ENCODE results near the gene TNFRSF13B. TPM values are rescaled to one million over a fixed set of nuclear protein-coding genes. Genes with fewer than 3 reads are reported as not detected.

The TNFRSF13B gene
- total RNA-seq, 1 donor: not detected

DNA sequence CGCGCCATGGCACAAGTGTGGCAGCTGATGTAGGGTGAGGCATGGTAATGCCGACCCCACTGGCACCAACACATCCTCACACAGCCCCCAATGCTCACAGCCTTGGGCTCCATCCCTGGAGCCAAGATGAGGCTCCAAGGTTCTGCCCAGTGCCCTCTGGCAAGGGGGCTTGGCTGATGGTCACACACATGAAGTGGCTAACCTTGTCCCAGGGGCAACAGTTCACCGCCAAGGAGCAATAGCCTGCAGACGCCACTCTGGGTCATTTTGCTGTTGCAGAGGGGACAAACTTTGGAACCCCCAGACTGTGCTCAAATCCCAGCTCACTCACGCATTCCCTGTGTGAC lies 26.8 kb downstream of the TNFRSF13B start:
- Histone ChIP-seq H4K20me1 (ENCODE audit: insufficient read depth, low read length) (no peaks in the 10 kb centered on the region), H3K4me1 (ENCODE audit: insufficient read depth, low read length) (peaks cover 3% of the 10 kb centered on the region), H3K9me3 (ENCODE audit: low read depth, low read length) (peaks cover 9% of the 10 kb centered on the region), H3K36me3 (ENCODE audit: insufficient read depth, low read length) (no peaks in the 10 kb centered on the region), H3K4me3 (ENCODE audit: insufficient read depth, low read length) (no peak overlapping the region), H3K79me2 (ENCODE audit: insufficient read depth, low read length) (no peaks in the 10 kb centered on the region), H2AFZ (ENCODE audit: low read length) (no peak overlapping the region), H3K27me3 (ENCODE audit: insufficient read depth, low read length) (peaks cover 13% of the 10 kb centered on the region), H3K4me2 (ENCODE audit: insufficient read depth, low read length) (no peak overlapping the region), H3K27ac (ENCODE audit: low read depth, low read length) (no peak overlapping the region)
- TF ChIP-seq, protein P1, sequence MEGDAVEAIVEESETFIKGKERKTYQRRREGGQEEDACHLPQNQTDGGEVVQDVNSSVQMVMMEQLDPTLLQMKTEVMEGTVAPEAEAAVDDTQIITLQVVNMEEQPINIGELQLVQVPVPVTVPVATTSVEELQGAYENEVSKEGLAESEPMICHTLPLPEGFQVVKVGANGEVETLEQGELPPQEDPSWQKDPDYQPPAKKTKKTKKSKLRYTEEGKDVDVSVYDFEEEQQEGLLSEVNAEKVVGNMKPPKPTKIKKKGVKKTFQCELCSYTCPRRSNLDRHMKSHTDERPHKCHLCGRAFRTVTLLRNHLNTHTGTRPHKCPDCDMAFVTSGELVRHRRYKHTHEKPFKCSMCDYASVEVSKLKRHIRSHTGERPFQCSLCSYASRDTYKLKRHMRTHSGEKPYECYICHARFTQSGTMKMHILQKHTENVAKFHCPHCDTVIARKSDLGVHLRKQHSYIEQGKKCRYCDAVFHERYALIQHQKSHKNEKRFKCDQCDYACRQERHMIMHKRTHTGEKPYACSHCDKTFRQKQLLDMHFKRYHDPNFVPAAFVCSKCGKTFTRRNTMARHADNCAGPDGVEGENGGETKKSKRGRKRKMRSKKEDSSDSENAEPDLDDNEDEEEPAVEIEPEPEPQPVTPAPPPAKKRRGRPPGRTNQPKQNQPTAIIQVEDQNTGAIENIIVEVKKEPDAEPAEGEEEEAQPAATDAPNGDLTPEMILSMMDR (IDR thresholded peaks at IDR 0.05; ENCODE audit: extremely low read depth, low read depth, low read length): no peak
- DNase-seq (ENCODE audit: insufficient read length, low spot score, missing footprints): no peak

DNA sequence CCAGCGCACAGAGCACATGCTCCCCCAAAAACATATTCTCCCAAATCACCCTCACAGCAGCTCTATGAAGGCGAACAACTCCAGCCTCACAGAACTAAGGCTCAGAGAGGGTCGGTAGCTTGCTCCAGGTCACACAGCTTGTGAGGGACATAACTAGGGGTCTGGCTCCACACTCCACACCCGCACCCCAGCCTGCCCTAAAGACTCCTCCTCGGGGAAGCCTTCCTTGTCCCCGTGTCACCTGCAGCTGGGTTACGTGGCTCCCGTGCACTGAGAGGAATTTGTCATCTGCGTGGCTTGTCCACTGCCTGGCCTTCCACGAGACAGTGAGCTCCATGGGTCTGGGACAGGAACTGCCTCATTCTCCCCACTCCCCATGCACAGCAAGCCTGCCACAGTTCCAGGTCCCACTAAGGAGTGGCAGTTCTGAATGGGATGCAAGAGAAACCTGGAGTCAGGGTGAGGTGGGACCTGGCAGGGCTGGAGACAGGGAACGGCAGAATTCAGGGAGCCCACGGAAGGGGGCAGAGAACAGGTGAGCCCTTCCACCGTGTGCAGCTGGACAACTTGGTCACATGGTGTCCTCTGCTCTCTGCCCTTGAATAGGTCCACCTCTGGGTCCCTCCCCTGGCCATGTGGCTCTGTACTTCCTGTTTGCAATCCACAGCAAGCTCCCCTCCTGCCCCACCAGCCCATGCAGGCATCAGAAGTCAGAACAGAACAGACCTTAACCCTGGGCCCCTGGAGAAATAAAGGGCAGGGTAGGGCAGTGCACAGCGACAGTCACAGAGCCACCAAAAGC lies 27.4 kb downstream of the TNFRSF13B start:
- H2AFZ ChIP-seq (ENCODE audit: low read length): no peak overlapping the region
- H3K9me3 ChIP-seq (ENCODE audit: low read depth, low read length): peaks cover 9% of the 10 kb centered on the region
- TF ChIP-seq, protein P1 (IDR thresholded peaks at IDR 0.05; ENCODE audit: extremely low read depth, low read depth, low read length): no peak
- no peaks in the 10 kb centered on the region for H4K20me1 ChIP-seq (ENCODE audit: insufficient read depth, low read length)
- peaks cover 13% of the 10 kb centered on the region for H3K27me3 ChIP-seq (ENCODE audit: insufficient read depth, low read length)
- H3K79me2 ChIP-seq (ENCODE audit: insufficient read depth, low read length): no peaks in the 10 kb centered on the region
- no peak overlapping the region for H3K4me2 ChIP-seq (ENCODE audit: insufficient read depth, low read length)
- no peaks in the 10 kb centered on the region for H3K36me3 ChIP-seq (ENCODE audit: insufficient read depth, low read length)
- peak; percentile 42 for DNase-seq (ENCODE audit: insufficient read length, low spot score, missing footprints)
- no peak overlapping the region for H3K4me3 ChIP-seq (ENCODE audit: insufficient read depth, low read length)
- H3K4me1 ChIP-seq (ENCODE audit: insufficient read depth, low read length): peaks cover 3% of the 10 kb centered on the region
- H3K27ac ChIP-seq (ENCODE audit: low read depth, low read length): no peak overlapping the region

DNA sequence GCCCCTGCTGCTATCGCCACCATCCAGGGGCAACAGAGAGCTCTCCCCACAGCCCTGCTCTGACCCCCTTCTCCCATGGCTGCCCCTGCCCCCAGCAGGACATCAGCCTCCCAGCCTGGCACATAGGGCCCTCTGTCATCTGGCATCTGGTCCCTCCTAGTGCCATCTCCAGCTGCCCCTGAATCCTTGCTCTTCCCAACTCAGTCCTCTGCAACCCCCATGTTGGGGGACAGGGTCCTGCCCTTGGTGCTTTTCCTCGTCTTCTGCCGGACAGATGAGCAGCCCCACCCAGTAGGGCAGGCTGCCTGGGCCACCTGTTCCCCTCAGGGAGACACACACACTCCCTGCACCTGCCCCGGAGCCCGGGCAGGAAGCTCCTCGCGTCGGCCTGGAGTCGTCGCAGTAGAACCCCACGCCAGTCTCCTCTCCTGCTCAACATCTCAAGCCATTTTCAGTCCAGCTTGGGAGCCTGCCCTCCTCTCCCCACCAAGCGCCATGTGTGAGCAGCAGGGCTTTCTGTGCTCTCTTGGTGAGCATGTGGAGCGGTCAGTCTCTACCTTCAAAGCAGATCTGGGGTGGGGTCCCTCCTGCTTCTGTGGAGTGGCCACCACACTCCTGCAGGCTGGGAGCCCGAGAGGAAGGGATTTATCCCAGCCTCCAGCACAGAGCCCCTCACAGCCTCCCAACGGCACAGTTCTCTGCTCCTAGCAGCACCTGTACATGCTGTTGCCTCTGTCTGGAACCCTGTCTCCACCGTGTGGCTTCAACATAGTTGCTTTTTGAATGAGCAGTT lies 28.2 kb downstream of the TNFRSF13B start:
- Histone ChIP-seq H4K20me1 (ENCODE audit: insufficient read depth, low read length) (no peaks in the 10 kb centered on the region), H3K4me3 (ENCODE audit: insufficient read depth, low read length) (no peak overlapping the region), H2AFZ (ENCODE audit: low read length) (no peak overlapping the region), H3K36me3 (ENCODE audit: insufficient read depth, low read length) (no peaks in the 10 kb centered on the region), H3K4me1 (ENCODE audit: insufficient read depth, low read length) (peaks cover 3% of the 10 kb centered on the region), H3K9me3 (ENCODE audit: low read depth, low read length) (peaks cover 5% of the 10 kb centered on the region), H3K4me2 (ENCODE audit: insufficient read depth, low read length) (no peak overlapping the region), H3K27ac (ENCODE audit: low read depth, low read length) (no peak overlapping the region), H3K27me3 (ENCODE audit: insufficient read depth, low read length) (peaks cover 19% of the 10 kb centered on the region), H3K79me2 (ENCODE audit: insufficient read depth, low read length) (no peaks in the 10 kb centered on the region)
- peak; percentile 66 for DNase-seq (ENCODE audit: insufficient read length, low spot score, missing footprints)
- TF ChIP-seq, protein P1 (IDR thresholded peaks at IDR 0.05; ENCODE audit: extremely low read depth, low read depth, low read length): no peak

- no peak for DNase-seq (ENCODE audit: insufficient read length, low spot score, missing footprints)
- Histone ChIP-seq H4K20me1 (ENCODE audit: insufficient read depth, low read length) (no peaks in the 10 kb centered on the region), H2AFZ (ENCODE audit: low read length) (no peak overlapping the region), H3K27me3 (ENCODE audit: insufficient read depth, low read length) (peaks cover 27% of the 10 kb centered on the region), H3K4me1 (ENCODE audit: insufficient read depth, low read length) (peaks cover 3% of the 10 kb centered on the region), H3K4me3 (ENCODE audit: insufficient read depth, low read length) (no peak overlapping the region), H3K4me2 (ENCODE audit: insufficient read depth, low read length) (no peak overlapping the region), H3K27ac (ENCODE audit: low read depth, low read length) (no peak overlapping the region), H3K79me2 (ENCODE audit: insufficient read depth, low read length) (no peaks in the 10 kb centered on the region), H3K9me3 (ENCODE audit: low read depth, low read length) (no peaks in the 10 kb centered on the region), H3K36me3 (ENCODE audit: insufficient read depth, low read length) (no peaks in the 10 kb centered on the region)
- TF ChIP-seq, protein P1 (IDR thresholded peaks at IDR 0.05; ENCODE audit: extremely low read depth, low read depth, low read length): no peak
These were observed 28.9 kb downstream of the TNFRSF13B start for GRCh38 chr17:16943032-16943352.

Data from osteoblast (primary cell).